B cell (primary cell): ENCODE results near the gene SLC17A8.

ENCODE experiments used
- EZH2 ChIP-seq: IDR thresholded peaks from 2 replicates; pipeline ENCODE4 v1.6.1; 2012; ENCODE audit warnings: borderline replicate concordance, low read depth, mild to moderate bottlenecking, moderate library complexity, low read length; ENCODE audit not compliant: insufficient read depth, poor library complexity, severe bottlenecking
- TF ChIP-seq, protein P1 (sequence below): fragments of 200-600 bp; IDR thresholded peaks from one replicate; pipeline ENCODE4 v1.8.0; 2022; ENCODE audit warnings: antibody characterized with exemption, mild to moderate bottlenecking

DNA sequence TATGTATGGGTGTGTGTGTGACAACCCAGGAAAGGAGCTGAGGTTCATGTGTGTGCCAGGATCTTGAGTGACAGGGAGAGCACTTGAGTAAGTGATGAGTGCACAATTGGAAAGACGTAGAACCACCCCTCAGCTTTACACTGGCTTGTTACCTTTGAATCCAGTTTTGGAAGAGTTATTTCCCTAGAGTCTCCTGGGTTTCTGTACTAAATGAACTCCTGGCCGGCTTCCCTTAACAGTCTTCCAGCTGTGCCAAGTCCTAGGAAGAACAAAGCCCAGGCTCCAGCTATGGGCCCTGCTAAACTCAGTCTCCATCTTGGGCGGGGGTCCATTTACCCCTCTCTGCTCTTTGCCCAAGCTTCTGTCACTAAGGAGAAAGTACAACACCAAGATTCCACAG, 97.1 kb downstream of the SLC17A8 start:
- TF ChIP-seq, protein P1, sequence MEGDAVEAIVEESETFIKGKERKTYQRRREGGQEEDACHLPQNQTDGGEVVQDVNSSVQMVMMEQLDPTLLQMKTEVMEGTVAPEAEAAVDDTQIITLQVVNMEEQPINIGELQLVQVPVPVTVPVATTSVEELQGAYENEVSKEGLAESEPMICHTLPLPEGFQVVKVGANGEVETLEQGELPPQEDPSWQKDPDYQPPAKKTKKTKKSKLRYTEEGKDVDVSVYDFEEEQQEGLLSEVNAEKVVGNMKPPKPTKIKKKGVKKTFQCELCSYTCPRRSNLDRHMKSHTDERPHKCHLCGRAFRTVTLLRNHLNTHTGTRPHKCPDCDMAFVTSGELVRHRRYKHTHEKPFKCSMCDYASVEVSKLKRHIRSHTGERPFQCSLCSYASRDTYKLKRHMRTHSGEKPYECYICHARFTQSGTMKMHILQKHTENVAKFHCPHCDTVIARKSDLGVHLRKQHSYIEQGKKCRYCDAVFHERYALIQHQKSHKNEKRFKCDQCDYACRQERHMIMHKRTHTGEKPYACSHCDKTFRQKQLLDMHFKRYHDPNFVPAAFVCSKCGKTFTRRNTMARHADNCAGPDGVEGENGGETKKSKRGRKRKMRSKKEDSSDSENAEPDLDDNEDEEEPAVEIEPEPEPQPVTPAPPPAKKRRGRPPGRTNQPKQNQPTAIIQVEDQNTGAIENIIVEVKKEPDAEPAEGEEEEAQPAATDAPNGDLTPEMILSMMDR: no peak
- TF ChIP-seq EZH2: no peak
